B cell (primary cell): ENCODE results near the gene ZNF503. TPM values are rescaled to one million over a fixed set of nuclear protein-coding genes. Genes with fewer than 3 reads are reported as not detected.
"Not testable (repeated sequence)": the region's sequence is repeated elsewhere in the genome, so short reads cannot be mapped to it uniquely, and the experiment has no call there.

ENCODE experiments used
- ATAC-seq: fragments of 200-7000 bp; cut with Tn5 transposase; one replicate; pipeline ENCODE4 v1.10.0; 2021; ENCODE audit warnings: low read depth, mild to moderate bottlenecking, moderate number of reproducible peaks, moderate library complexity
- CTCF ChIA-PET: fragments of 350-600 bp; sonication (Branson Sonifier 250); formaldehyde crosslinking; loops from one replicate; lab custom pipeline; 2021; ENCODE audit warnings: antibody characterized with exemption, inconsistent platforms; lab: Charles Lee
- POLR2A ChIA-PET: fragments of 350-600 bp; sonication (Branson Sonifier 250); formaldehyde crosslinking; loops from one replicate; lab custom pipeline; 2021; ENCODE audit warnings: antibody characterized with exemption; lab: Charles Lee
- DNase-seq: peaks from one replicate; pipeline ENCODE4 v3.0.0; 2013
- H2AFZ ChIP-seq: 2 replicates; pipeline ENCODE4 v1.6.1; 2012; ENCODE audit warnings: mild to moderate bottlenecking, low read depth, low read length; ENCODE audit not compliant: insufficient read depth, poor library complexity, severe bottlenecking
- H3K27ac ChIP-seq, 2 donors: 1 replicate in 1 of 2; 2 replicates in 1 of 2; pipeline ENCODE4 v1.5.1; 2012 to 2013; ENCODE audit warnings: low read length in 2 of 2, mild to moderate bottlenecking in 2 of 2, moderate library complexity in 1 of 2
- H3K27me3 ChIP-seq, 4 experiments: fragments of 200-600 bp in 1 of 4; sonication (generic) in 1 of 4; replicated peaks in 1 of 4; 1 replicate in 2 of 4; 2 replicates in 2 of 4; pipeline versions ENCODE4 v1.6.1 to v1.7.0; 2013 to 2016; ENCODE audit warnings: low read length in 3 of 4, mild to moderate bottlenecking in 2 of 4, mixed read lengths in 1 of 4, moderate library complexity in 1 of 4; ENCODE audit not compliant: insufficient read depth in 4 of 4, control insufficient read depth in 3 of 4; ENCODE audit errors: control extremely low read depth in 1 of 4
- H3K36me3 ChIP-seq, 2 experiments: replicated peaks in 1 of 2; 1 replicate in 1 of 2; 2 replicates in 1 of 2; pipeline versions ENCODE4 v1.6.1 to v1.7.1; 2013; ENCODE audit warnings: low read length in 1 of 2; ENCODE audit not compliant: insufficient read depth in 2 of 2, control insufficient read depth in 1 of 2; ENCODE audit errors: control extremely low read depth in 1 of 2, extremely low read depth in 1 of 2
- H3K4me1 ChIP-seq, 2 donors: fragments of 200-600 bp in 1 of 2; sonication (generic) in 1 of 2; 1 replicate in 1 of 2; 2 replicates in 1 of 2; pipeline versions ENCODE4 v1.5.1 to v1.6.1; 2013 to 2017; ENCODE audit warnings: low read length in 2 of 2; ENCODE audit not compliant: control insufficient read depth in 2 of 2, insufficient read depth in 2 of 2
- H3K4me2 ChIP-seq: replicated peaks from 2 replicates; pipeline ENCODE3; 2012; ENCODE audit warnings: mild to moderate bottlenecking, low read depth, low read length; ENCODE audit not compliant: poor library complexity, severe bottlenecking
- H3K4me3 ChIP-seq, 5 experiments: fragments of 200-600 bp in 1 of 5; sonication (generic) in 1 of 5; 1 replicate in 3 of 5; 2 replicates in 2 of 5; pipeline versions ENCODE4 v1.5.1 to v1.7.0; 2011 to 2016; ENCODE audit warnings: low read length in 4 of 5, mild to moderate bottlenecking in 4 of 5, low read depth in 2 of 5, control low read depth in 1 of 5, moderate library complexity in 1 of 5; ENCODE audit not compliant: insufficient read depth in 1 of 5; ENCODE audit errors: control extremely low read depth in 1 of 5, extremely low read depth in 1 of 5
- H3K79me2 ChIP-seq: fragments of 200-600 bp; sonication (generic); one replicate; pipeline ENCODE4 v1.6.0; 2016; ENCODE audit warnings: low read length; ENCODE audit not compliant: control insufficient read depth, insufficient read depth
- H3K9ac ChIP-seq: fragments of 200-600 bp; sonication (generic); 2 replicates; pipeline ENCODE4 v1.6.1; 2017; ENCODE audit warnings: mild to moderate bottlenecking, low read length, moderate library complexity
- H3K9me3 ChIP-seq, 3 donors: one replicate each; pipeline versions ENCODE4 v1.6.1 to v1.7.1; 2013; ENCODE audit warnings: low read length in 2 of 3; ENCODE audit not compliant: control insufficient read depth in 2 of 3, insufficient read depth in 1 of 3; ENCODE audit errors: control extremely low read depth in 1 of 3
- H4K20me1 ChIP-seq: 2 replicates; pipeline ENCODE4 v1.6.0; 2012; ENCODE audit warnings: mild to moderate bottlenecking, low read length; ENCODE audit not compliant: insufficient read depth, control insufficient read depth, poor library complexity, severe bottlenecking
- H3K27ac Mint-ChIP-seq: one replicate; pipeline ENCODE4 v1.8.0; 2021; ENCODE audit warnings: mixed read lengths
- H3K27me3 Mint-ChIP-seq: one replicate; pipeline ENCODE4 v1.8.0; 2021; ENCODE audit warnings: mixed read lengths
- H3K4me1 Mint-ChIP-seq: one replicate; pipeline ENCODE4 v1.8.0; 2021; ENCODE audit warnings: mixed read lengths
- H3K4me3 Mint-ChIP-seq: one replicate; pipeline ENCODE4 v1.8.0; 2021; ENCODE audit warnings: mixed read lengths
- H3K9me3 Mint-ChIP-seq: one replicate; pipeline ENCODE4 v1.8.0; 2022; ENCODE audit warnings: mixed read lengths; ENCODE audit not compliant: insufficient read depth
- EZH2 ChIP-seq: IDR thresholded peaks from 2 replicates; pipeline ENCODE4 v1.6.1; 2012; ENCODE audit warnings: borderline replicate concordance, low read depth, mild to moderate bottlenecking, moderate library complexity, low read length; ENCODE audit not compliant: insufficient read depth, poor library complexity, severe bottlenecking
- WGBS: methylation state at CpG from one replicate; pipeline ENCODE4 v1.1.5; 2013; ENCODE audit warnings: missing lambda C conversion rate; ENCODE audit not compliant: insufficient coverage; 5-methylcytosine and 5-hydroxymethylcytosine counted together
- intact Hi-C: fragments of 100-400 bp; cut with micrococcal nuclease; formaldehyde crosslinking; loops from one replicate; pipeline ENCODE4 v1.10.0; 2022
- polyA plus RNA-seq: library from polyadenylated mRNA; depleted of rRNA; stranded (reverse); fragments of >200 nt; gene quantifications from 2 replicates; pipeline ENCODE4 v1.2.3, GENCODE V29; 2012
- total RNA-seq, 2 donors: library from RNA; stranded (reverse); fragments of 120-200 nt in 1 of 2; gene quantifications; 1 replicate in 1 of 2; 2 replicates in 1 of 2; pipeline versions ENCODE4 v1.2.3 to v1.2.4, GENCODE V29; 2013 to 2022
- TF ChIP-seq, protein P1 (sequence below): fragments of 200-600 bp; IDR thresholded peaks from one replicate; pipeline ENCODE4 v1.8.0; 2022; ENCODE audit warnings: antibody characterized with exemption, mild to moderate bottlenecking

The ZNF503 gene
- total and polyA plus RNA-seq, 2 donors (not counting 1 experiment from before 2014, with no cell fraction given) = 0.04 TPM; not detected in 1

DNA sequence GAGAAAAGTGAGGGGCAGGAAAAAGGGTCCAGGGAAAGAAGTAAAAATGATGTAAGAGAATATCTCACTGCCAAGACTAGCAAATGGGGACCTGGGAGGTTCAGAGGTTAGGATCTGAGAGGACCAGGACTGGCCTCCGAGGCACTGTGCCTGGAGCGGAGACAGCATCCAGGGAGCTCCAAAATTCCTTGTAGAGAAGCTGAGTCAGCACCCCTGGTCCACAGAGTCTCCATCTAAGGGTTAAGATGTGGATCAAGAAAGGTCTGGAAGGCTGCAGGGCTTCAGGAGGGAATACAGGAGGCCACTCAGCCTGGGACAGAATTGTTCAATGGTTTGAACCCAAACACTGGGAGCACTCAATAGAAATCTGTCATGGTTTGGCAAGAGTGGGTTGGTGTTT is 30.6 kb downstream of the ZNF503 start:
- no peak for TF ChIP-seq EZH2
- TF ChIP-seq, protein P1, sequence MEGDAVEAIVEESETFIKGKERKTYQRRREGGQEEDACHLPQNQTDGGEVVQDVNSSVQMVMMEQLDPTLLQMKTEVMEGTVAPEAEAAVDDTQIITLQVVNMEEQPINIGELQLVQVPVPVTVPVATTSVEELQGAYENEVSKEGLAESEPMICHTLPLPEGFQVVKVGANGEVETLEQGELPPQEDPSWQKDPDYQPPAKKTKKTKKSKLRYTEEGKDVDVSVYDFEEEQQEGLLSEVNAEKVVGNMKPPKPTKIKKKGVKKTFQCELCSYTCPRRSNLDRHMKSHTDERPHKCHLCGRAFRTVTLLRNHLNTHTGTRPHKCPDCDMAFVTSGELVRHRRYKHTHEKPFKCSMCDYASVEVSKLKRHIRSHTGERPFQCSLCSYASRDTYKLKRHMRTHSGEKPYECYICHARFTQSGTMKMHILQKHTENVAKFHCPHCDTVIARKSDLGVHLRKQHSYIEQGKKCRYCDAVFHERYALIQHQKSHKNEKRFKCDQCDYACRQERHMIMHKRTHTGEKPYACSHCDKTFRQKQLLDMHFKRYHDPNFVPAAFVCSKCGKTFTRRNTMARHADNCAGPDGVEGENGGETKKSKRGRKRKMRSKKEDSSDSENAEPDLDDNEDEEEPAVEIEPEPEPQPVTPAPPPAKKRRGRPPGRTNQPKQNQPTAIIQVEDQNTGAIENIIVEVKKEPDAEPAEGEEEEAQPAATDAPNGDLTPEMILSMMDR = no peak
- H3K27me3 Mint-ChIP-seq = peaks cover 19% of the 10 kb centered on the region
- Histone ChIP-seq H3K27ac (no peak overlapping the region), H3K9ac (no peak overlapping the region), H2AFZ (no peak overlapping the region), H3K36me3 (no peaks in the 10 kb centered on the region), H3K79me2 (no peaks in the 10 kb centered on the region), H4K20me1 (no peaks in the 10 kb centered on the region), H3K4me1 (peaks cover 0 to 4% of the 10 kb centered on the region in 2 donors), H3K9me3 (peaks cover 0 to 7% (median 3%) of the 10 kb centered on the region in 3 donors), H3K4me3 (no peak overlapping the region), H3K27me3 (peaks cover 0 to 9% (median 1%) of the 10 kb centered on the region in 4 experiments), H3K4me2 (no peak overlapping the region)
- ChIA-PET CTCF (no interaction called here), POLR2A (no interaction called here)
- DNase-seq (no peak), ATAC-seq (no peak)
- no peak overlapping the region for H3K27ac Mint-ChIP-seq
- intact Hi-C loops = no loop called here
- H3K4me3 Mint-ChIP-seq = no peak overlapping the region
- WGBS = 97% methylated on average over 2 of the region's 2 CpGs
- H3K4me1 Mint-ChIP-seq = peaks cover 4% of the 10 kb centered on the region
- no peaks in the 10 kb centered on the region for H3K9me3 Mint-ChIP-seq

DNA sequence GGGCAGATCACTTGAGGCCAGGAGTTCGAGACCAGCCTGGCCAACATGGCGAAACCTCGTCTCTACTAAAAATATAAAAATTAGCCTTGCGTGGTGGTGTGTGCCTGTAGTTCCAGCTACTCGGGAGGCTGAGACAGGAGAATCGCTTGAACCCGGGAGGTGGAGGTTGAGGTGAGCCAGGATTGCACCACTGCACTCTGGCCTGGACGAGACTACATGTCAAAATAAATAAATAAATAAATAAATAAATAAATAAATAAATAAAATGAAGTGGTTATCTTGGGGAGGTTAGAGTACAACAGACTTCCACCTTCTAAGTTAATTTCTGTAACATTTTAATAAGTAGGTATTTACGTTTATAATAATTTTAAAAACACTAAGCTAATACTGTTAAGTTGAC is 31.7 kb downstream of the ZNF503 start:
- H3K27me3 ChIP-seq, H3K9me3 ChIP-seq, H3K4me3 ChIP-seq, H3K4me3 Mint-ChIP-seq, H3K36me3 ChIP-seq, H3K27ac Mint-ChIP-seq, H3K27ac ChIP-seq, H3K4me1 Mint-ChIP-seq, POLR2A ChIA-PET, intact Hi-C loops, H4K20me1 ChIP-seq, H2AFZ ChIP-seq, CTCF ChIA-PET, H3K4me1 ChIP-seq, DNase-seq, H3K4me2 ChIP-seq, H3K9me3 Mint-ChIP-seq, H3K9ac ChIP-seq, ATAC-seq, H3K79me2 ChIP-seq: not testable (repeated sequence)
- 100% methylated on average over 5 of the region's 9 CpGs for WGBS
- peaks cover 25% of the 10 kb centered on the region for H3K27me3 Mint-ChIP-seq
